HepG2 (cell line): ENCODE measurements around the gene TNRC18. TPM values are rescaled to one million over a fixed set of nuclear protein-coding genes. Genes with fewer than 3 reads are reported as not detected.

Source experiments
- BORCS8-MEF2B ChIP-seq: sonication (generic); formaldehyde crosslinking; IDR thresholded peaks from 2 replicates; pipeline ENCODE4 v1.8.0; 2022; ENCODE audit warnings: mild to moderate bottlenecking, missing genetic modification reagents
- FLYWCH1 ChIP-seq: sonication (generic); formaldehyde crosslinking; IDR thresholded peaks from 2 replicates; pipeline ENCODE4 v1.8.1; 2023; ENCODE audit warnings: mild to moderate bottlenecking, missing genetic modification reagents
- FOXA3 ChIP-seq: IDR thresholded peaks from 2 replicates; pipeline ENCODE4 v1.6.1; 2016; ENCODE audit warnings: missing genetic modification reagents, missing compliant biosample characterization
- MAFG ChIP-seq: sonication (generic); formaldehyde crosslinking; IDR thresholded peaks from 2 replicates; pipeline ENCODE4 v1.5.1; 2020; ENCODE audit warnings: mild to moderate bottlenecking, missing genetic modification reagents
- MZF1 ChIP-seq: sonication (generic); formaldehyde crosslinking; IDR thresholded peaks from 2 replicates; pipeline ENCODE4 v1.8.1; 2023; ENCODE audit warnings: mild to moderate bottlenecking, missing genetic modification reagents, borderline replicate concordance
- NFKB2 ChIP-seq: sonication (generic); formaldehyde crosslinking; IDR thresholded peaks from 2 replicates; pipeline ENCODE4 v1.4.0; 2020; ENCODE audit warnings: missing genetic modification reagents, borderline replicate concordance
- RFXAP ChIP-seq: sonication (generic); formaldehyde crosslinking; IDR thresholded peaks from 2 replicates; pipeline ENCODE4 v1.4.0; 2020; ENCODE audit warnings: missing genetic modification reagents, borderline replicate concordance
- SMAD3 ChIP-seq: sonication (generic); formaldehyde crosslinking; IDR thresholded peaks from 2 replicates; pipeline ENCODE4 v1.4.0; 2020; ENCODE audit warnings: missing genetic modification reagents
- SOX13 ChIP-seq, 3 experiments: fragments of 450-650 bp in 1 of 3; sonication (generic) in 1 of 3; formaldehyde crosslinking in 1 of 3; IDR thresholded peaks in 2 of 3; conservative IDR thresholded peaks in 1 of 3; 2 replicates each; pipeline versions ENCODE4 v1.5.0 to v1.6.1; 2016 to 2020; ENCODE audit warnings: antibody characterized with exemption in 1 of 3, mild to moderate bottlenecking in 1 of 3, missing compliant biosample characterization in 1 of 3, missing genetic modification reagents in 1 of 3, moderate library complexity in 1 of 3
- SOX6 ChIP-seq, 2 experiments: fragments of 450-650 bp in 1 of 2; sonication (generic) in 1 of 2; formaldehyde crosslinking in 1 of 2; IDR thresholded peaks; 2 replicates each; pipeline versions ENCODE4 v1.4.0 to v1.6.1; 2017 to 2020; ENCODE audit warnings: antibody characterized with exemption in 1 of 2, mild to moderate bottlenecking in 1 of 2, missing genetic modification reagents in 1 of 2
- TARDBP ChIP-seq: sonication (generic); formaldehyde crosslinking; IDR thresholded peaks from 2 replicates; pipeline ENCODE4 v1.8.0; 2022; ENCODE audit warnings: mild to moderate bottlenecking, missing genetic modification reagents
- TEAD3 ChIP-seq: optimal IDR thresholded peaks from 2 replicates; pipeline ENCODE3; 2016; ENCODE audit warnings: borderline replicate concordance
- YY1 ChIP-seq: IDR thresholded peaks from 2 replicates; pipeline ENCODE4 v1.6.1; 2011; ENCODE audit warnings: low read length, low read depth, moderate library complexity, mild to moderate bottlenecking; ENCODE audit not compliant: insufficient read depth, insufficient replicate concordance
- ZBTB7A ChIP-seq: sonication (generic); formaldehyde crosslinking; IDR thresholded peaks from 2 replicates; pipeline ENCODE4 v1.8.0; 2022; ENCODE audit warnings: mild to moderate bottlenecking, missing genetic modification reagents
- ZC3H13 ChIP-seq: sonication (generic); formaldehyde crosslinking; IDR thresholded peaks from 2 replicates; pipeline ENCODE4 v1.8.1; 2023; ENCODE audit warnings: mild to moderate bottlenecking, missing genetic modification reagents, moderate library complexity
- ZGPAT ChIP-seq: IDR thresholded peaks from 2 replicates; pipeline ENCODE4 v1.6.1; 2016; ENCODE audit warnings: mild to moderate bottlenecking
- ZNF121 ChIP-seq: sonication (generic); formaldehyde crosslinking; IDR thresholded peaks from 2 replicates; pipeline ENCODE4 v1.5.0; 2020; ENCODE audit warnings: mild to moderate bottlenecking, missing genetic modification reagents
- ZNF331 ChIP-seq: sonication (generic); formaldehyde crosslinking; IDR thresholded peaks from 2 replicates; pipeline ENCODE4 v1.4.0; 2020; ENCODE audit warnings: missing genetic modification reagents
- ZNF574 ChIP-seq: sonication (generic); formaldehyde crosslinking; IDR thresholded peaks from 2 replicates; pipeline ENCODE4 v1.4.0; 2020; ENCODE audit warnings: missing genetic modification reagents
- polyA plus RNA-seq, 8 experiments: library from polyadenylated mRNA; depleted of rRNA in 3 of 8; stranded (reverse) in 7 of 8; unstranded in 1 of 8; fragments of >200 nt; fragmentation: Illumina TruSeq in 4 of 8; extraction: Trizol in 4 of 8; gene quantifications; 2 replicates each; pipeline versions ENCODE4 v1.2.1 to v1.2.3, GENCODE V29; 2011 to 2016; ENCODE audit warnings: low read depth in 4 of 8, missing spikeins in 1 of 8, mixed read lengths in 1 of 8; ENCODE audit not compliant: insufficient read depth in 1 of 8
- total RNA-seq, 5 experiments: library from RNA; depleted of rRNA; stranded (reverse); fragments of >200 nt; fragmentation: Illumina TruSeq; extraction: Trizol; gene quantifications; 2 replicates each; pipeline ENCODE4 v1.2.3, GENCODE V29; 2016; ENCODE audit warnings: low read depth in 1 of 5
- TF ChIP-seq, protein P1 (sequence below): sonication (generic); formaldehyde crosslinking; IDR thresholded peaks from 2 replicates; pipeline ENCODE4 v1.4.0; 2020; ENCODE audit warnings: missing genetic modification reagents
- TF ChIP-seq, protein P2 (sequence below): sonication (generic); formaldehyde crosslinking; IDR thresholded peaks from 2 replicates; pipeline ENCODE4 v1.5.1; 2020; ENCODE audit warnings: mild to moderate bottlenecking, moderate library complexity, missing genetic modification reagents

The TNRC18 gene
- total and polyA plus RNA-seq, 2 of the 13 experiments (the other 11 are each of a cell fraction or from before 2014, with no cell fraction given) = 11.7 to 17.4 TPM

- TF ChIP-seq, protein P1, sequence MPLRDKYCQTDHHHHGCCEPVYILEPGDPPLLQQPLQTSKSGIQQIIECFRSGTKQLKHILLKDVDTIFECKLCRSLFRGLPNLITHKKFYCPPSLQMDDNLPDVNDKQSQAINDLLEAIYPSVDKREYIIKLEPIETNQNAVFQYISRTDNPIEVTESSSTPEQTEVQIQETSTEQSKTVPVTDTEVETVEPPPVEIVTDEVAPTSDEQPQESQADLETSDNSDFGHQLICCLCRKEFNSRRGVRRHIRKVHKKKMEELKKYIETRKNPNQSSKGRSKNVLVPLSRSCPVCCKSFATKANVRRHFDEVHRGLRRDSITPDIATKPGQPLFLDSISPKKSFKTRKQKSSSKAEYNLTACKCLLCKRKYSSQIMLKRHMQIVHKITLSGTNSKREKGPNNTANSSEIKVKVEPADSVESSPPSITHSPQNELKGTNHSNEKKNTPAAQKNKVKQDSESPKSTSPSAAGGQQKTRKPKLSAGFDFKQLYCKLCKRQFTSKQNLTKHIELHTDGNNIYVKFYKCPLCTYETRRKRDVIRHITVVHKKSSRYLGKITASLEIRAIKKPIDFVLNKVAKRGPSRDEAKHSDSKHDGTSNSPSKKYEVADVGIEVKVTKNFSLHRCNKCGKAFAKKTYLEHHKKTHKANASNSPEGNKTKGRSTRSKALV (CRISPR knock-in tag) = 0 out of 2 replicates have a peak, but pooled peaks have one; percentile 24
- peak; percentile 61; the same call in 1 of the 2 replicates for TF ChIP-seq BORCS8-MEF2B (CRISPR knock-in tag)
- TF ChIP-seq ZBTB7A (CRISPR knock-in tag) = peak; percentile 52; the same call in 1 of the 2 replicates
- peak; percentile 58; the same call in 1 of the 2 replicates for TF ChIP-seq ZC3H13 (CRISPR knock-in tag)
- peak; percentile 60; the same call in 1 of the 2 replicates for TF ChIP-seq TARDBP
- peak; percentile 58 for TF ChIP-seq TEAD3 (CRISPR knock-in tag)
- TF ChIP-seq SMAD3 (CRISPR knock-in tag) = 0 out of 2 replicates have a peak, but pooled peaks have one; percentile 23
- TF ChIP-seq SOX13 (IDR thresholded peaks at IDR 0.05) = no peak
- TF ChIP-seq SOX13 (CRISPR knock-in tag; conservative IDR thresholded peaks at IDR 0.05 in 1 of 2, IDR thresholded peaks at IDR 0.05 in 1 of 2) = peak in 1 of 2 experiments; percentile 61; a peak in 1 of 4 replicates
- TF ChIP-seq, protein P2, sequence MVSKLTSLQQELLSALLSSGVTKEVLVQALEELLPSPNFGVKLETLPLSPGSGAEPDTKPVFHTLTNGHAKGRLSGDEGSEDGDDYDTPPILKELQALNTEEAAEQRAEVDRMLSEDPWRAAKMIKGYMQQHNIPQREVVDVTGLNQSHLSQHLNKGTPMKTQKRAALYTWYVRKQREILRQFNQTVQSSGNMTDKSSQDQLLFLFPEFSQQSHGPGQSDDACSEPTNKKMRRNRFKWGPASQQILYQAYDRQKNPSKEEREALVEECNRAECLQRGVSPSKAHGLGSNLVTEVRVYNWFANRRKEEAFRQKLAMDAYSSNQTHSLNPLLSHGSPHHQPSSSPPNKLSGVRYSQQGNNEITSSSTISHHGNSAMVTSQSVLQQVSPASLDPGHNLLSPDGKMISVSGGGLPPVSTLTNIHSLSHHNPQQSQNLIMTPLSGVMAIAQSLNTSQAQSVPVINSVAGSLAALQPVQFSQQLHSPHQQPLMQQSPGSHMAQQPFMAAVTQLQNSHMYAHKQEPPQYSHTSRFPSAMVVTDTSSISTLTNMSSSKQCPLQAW (CRISPR knock-in tag) = peak; percentile 47
- peak; percentile 39; the same call in 1 of the 2 replicates for TF ChIP-seq ZNF121 (CRISPR knock-in tag)
- 0 out of 2 replicates have a peak, but pooled peaks have one; percentile 41 for TF ChIP-seq NFKB2 (CRISPR knock-in tag)
- TF ChIP-seq SOX6 (IDR thresholded peaks at IDR 0.05) = no peak
- TF ChIP-seq SOX6 (CRISPR knock-in tag; IDR thresholded peaks at IDR 0.05) = peak; percentile 84
- no peak for TF ChIP-seq MAFG
- TF ChIP-seq ZNF574 (CRISPR knock-in tag) = 0 out of 2 replicates have a peak, but pooled peaks have one; percentile 24
- no peak for TF ChIP-seq RFXAP
- no peak for TF ChIP-seq MZF1 (CRISPR knock-in tag)
- TF ChIP-seq ZGPAT (CRISPR knock-in tag) = peak; percentile 45; the same call in 1 of the 2 replicates
- peak; percentile 31; the same call in 1 of the 2 replicates for TF ChIP-seq ZNF331 (CRISPR knock-in tag)
- peak; percentile 9 for TF ChIP-seq YY1
- TF ChIP-seq FOXA3 = peak; percentile 36; the same call in 1 of the 2 replicates
- no peak for TF ChIP-seq FLYWCH1 (CRISPR knock-in tag)
Observed at GRCh38 chr7:5445981-5446594, 22.5 kb upstream of the TNRC18 start (continued).
